IMR-90 (cell line): ENCODE data around the gene ARMH2. TPM values are rescaled to one million over a fixed set of nuclear protein-coding genes. Genes with fewer than 3 reads are reported as not detected.

Experiments used
- ATAC-seq: fragments of 200-7000 bp; cut with Tn5 transposase; 2 replicates; pipeline ENCODE4 v1.9.1; 2020; ENCODE audit warnings: low read depth, mild to moderate bottlenecking, moderate library complexity
- BruUV-seq: library from RNA; stranded (reverse); fragments of 400-500 nt; replicated peaks from 2 replicates; lab custom pipeline; 2021; lab: Mats Ljungman, UMichigan
- CTCF ChIA-PET: fragments of 300-600 bp; formaldehyde crosslinking; extraction: SDS; loops from one replicate; lab custom pipeline; 2021; ENCODE audit warnings: antibody characterized with exemption; lab: Yijun Ruan, JAX
- POLR2A ChIA-PET: fragments of 300-600 bp; sonication (Branson Sonifier 250); formaldehyde crosslinking; loops from one replicate; lab custom pipeline; 2022; ENCODE audit warnings: antibody characterized with exemption; ENCODE audit not compliant: unreplicated experiment; lab: Charles Lee
- DNase-seq: peaks from one replicate; pipeline ENCODE4 v3.0.0; 2013
- H2AFZ ChIP-seq: replicated peaks from 2 replicates; pipeline ENCODE3; 2013; ENCODE audit warnings: low read length, mild to moderate bottlenecking; ENCODE audit not compliant: poor library complexity
- H2AK5ac ChIP-seq: 2 replicates; pipeline ENCODE4 v1.6.1; 2013; ENCODE audit warnings: low read depth, low read length, inconsistent platforms
- H2AK9ac ChIP-seq: replicated peaks from 2 replicates; pipeline ENCODE3; 2013; ENCODE audit warnings: mild to moderate bottlenecking, low read depth, low read length, moderate library complexity; ENCODE audit not compliant: poor library complexity
- H2BK120ac ChIP-seq: 2 replicates; pipeline ENCODE4 v1.6.1; 2013; ENCODE audit warnings: low read depth, low read length, inconsistent platforms
- H2BK15ac ChIP-seq: 3 replicates; pipeline ENCODE4 v1.6.1; 2013; ENCODE audit warnings: low read depth, low read length, inconsistent platforms
- H2BK20ac ChIP-seq: 2 replicates; pipeline ENCODE4 v1.6.1; 2013; ENCODE audit warnings: low read depth, mild to moderate bottlenecking, inconsistent platforms, low read length, moderate library complexity
- H2BK5ac ChIP-seq: 2 replicates; pipeline ENCODE4 v1.6.1; 2013; ENCODE audit warnings: mild to moderate bottlenecking, low read depth, low read length, inconsistent platforms; ENCODE audit not compliant: poor library complexity, severe bottlenecking
- H3K14ac ChIP-seq: replicated peaks from 2 replicates; pipeline ENCODE4 v1.6.1; 2013; ENCODE audit warnings: low read depth, low read length, inconsistent platforms
- H3K18ac ChIP-seq: 2 replicates; pipeline ENCODE4 v1.6.1; 2013; ENCODE audit warnings: low read depth, low read length, control low read depth
- H3K23ac ChIP-seq: 2 replicates; pipeline ENCODE4 v1.6.1; 2013; ENCODE audit warnings: low read depth, low read length, inconsistent platforms
- H3K27ac ChIP-seq: 2 replicates; pipeline ENCODE4 v1.5.1; 2013; ENCODE audit warnings: mild to moderate bottlenecking, control low read depth, low read length; ENCODE audit not compliant: insufficient read depth
- H3K27me3 ChIP-seq: 2 replicates; pipeline ENCODE4 v1.6.1; 2013; ENCODE audit warnings: low read length; ENCODE audit not compliant: control insufficient read depth, insufficient read depth
- H3K36me3 ChIP-seq: 2 replicates; pipeline ENCODE4 v1.6.1; 2013; ENCODE audit warnings: low read length, mixed read lengths; ENCODE audit not compliant: control insufficient read depth, insufficient read depth
- H3K4ac ChIP-seq: 2 replicates; pipeline ENCODE4 v1.6.1; 2013; ENCODE audit warnings: low read depth, low read length, inconsistent platforms
- H3K4me1 ChIP-seq: 2 replicates; pipeline ENCODE4 v1.6.1; 2013; ENCODE audit warnings: low read length, mixed read lengths; ENCODE audit not compliant: control insufficient read depth, insufficient read depth
- H3K4me2 ChIP-seq: 2 replicates; pipeline ENCODE4 v1.6.1; 2013; ENCODE audit warnings: low read depth, mild to moderate bottlenecking, control low read depth, low read length, moderate library complexity
- H3K4me3 ChIP-seq: 2 replicates; pipeline ENCODE4 v1.5.1; 2013; ENCODE audit warnings: low read depth, mild to moderate bottlenecking, control low read depth, low read length, moderate library complexity; ENCODE audit not compliant: insufficient read depth
- H3K56ac ChIP-seq: 2 replicates; pipeline ENCODE4 v1.6.1; 2013; ENCODE audit warnings: low read length, inconsistent platforms; ENCODE audit not compliant: insufficient read depth; ENCODE audit errors: extremely low read depth
- H3K79me1 ChIP-seq, 2 experiments: 2 replicates each; pipeline ENCODE4 v1.6.1; 2013; ENCODE audit warnings: low read length in 2 of 2, inconsistent platforms in 1 of 2, low read depth in 1 of 2
- H3K9ac ChIP-seq: 2 replicates; pipeline ENCODE4 v1.6.1; 2013; ENCODE audit warnings: low read depth, low read length, control low read depth
- H3K9me1 ChIP-seq: 2 replicates; pipeline ENCODE4 v1.6.1; 2013; ENCODE audit warnings: low read length, inconsistent platforms; ENCODE audit not compliant: insufficient read depth
- H3K9me3 ChIP-seq: 2 replicates; pipeline ENCODE4 v1.6.1; 2013; ENCODE audit warnings: low read length; ENCODE audit not compliant: control insufficient read depth, insufficient read depth
- H4K20me1 ChIP-seq: 2 replicates; pipeline ENCODE4 v1.6.1; 2013; ENCODE audit warnings: low read length, inconsistent platforms; ENCODE audit not compliant: insufficient read depth
- H4K5ac ChIP-seq: 2 replicates; pipeline ENCODE4 v1.6.1; 2013; ENCODE audit warnings: mild to moderate bottlenecking, low read depth, low read length, control low read depth
- H4K8ac ChIP-seq, 2 experiments: 2 replicates each; pipeline ENCODE4 v1.6.1; 2013; ENCODE audit warnings: low read depth in 2 of 2, low read length in 2 of 2, control low read depth in 1 of 2, inconsistent platforms in 1 of 2
- H4K91ac ChIP-seq: 2 replicates; pipeline ENCODE4 v1.6.1; 2013; ENCODE audit warnings: low read depth, low read length, inconsistent platforms; ENCODE audit not compliant: insufficient read depth
- CHD1 ChIP-seq: IDR thresholded peaks from 2 replicates; pipeline ENCODE4 v1.6.1; 2012; ENCODE audit warnings: low read depth, low read length, improper control_type of control experiment
- FOS ChIP-seq: fragments of 150-350 bp; IDR thresholded peaks from 2 replicates; pipeline ENCODE4 v1.6.1; 2016; ENCODE audit warnings: low read depth, low read length
- POLR2A ChIP-seq: IDR thresholded peaks from 2 replicates; pipeline ENCODE4 v1.6.1; 2012; ENCODE audit warnings: mild to moderate bottlenecking, low read depth, low read length
- RAD21 ChIP-seq: IDR thresholded peaks from 2 replicates; pipeline ENCODE4 v1.6.1; 2012; ENCODE audit warnings: low read length, improper control_type of control experiment
- RCOR1 ChIP-seq: IDR thresholded peaks from 2 replicates; pipeline ENCODE4 v1.6.1; 2012; ENCODE audit warnings: mild to moderate bottlenecking, low read length, improper control_type of control experiment; ENCODE audit not compliant: insufficient replicate concordance
- WGBS, 2 experiments: methylation state at CpG; one replicate each; pipeline versions ENCODE4 v1.1.5 to v1.1.7; 2013; ENCODE audit warnings: missing lambda C conversion rate in 2 of 2; ENCODE audit not compliant: insufficient read length in 1 of 2; ENCODE audit errors: extremely low coverage in 2 of 2; 5-methylcytosine and 5-hydroxymethylcytosine counted together
- dilution Hi-C: fragments of 300-500 bp; cut with HindIII; formaldehyde crosslinking; loops from one replicate; pipeline ENCODE4 v1.14.3; 2018; ENCODE audit warnings: low sequenced_read_pairs; ENCODE audit not compliant: unreplicated experiment
- in situ Hi-C: fragments of 300-500 bp; cut with MboI; formaldehyde crosslinking; loops from 3 replicates; pipeline ENCODE4 v1.14.3; 2019; ENCODE audit warnings: low sequenced_read_pairs, inconsistent platforms, mixed read lengths
- intact Hi-C: fragments of 100-400 bp; cut with micrococcal nuclease; formaldehyde crosslinking; loops from 2 replicates; pipeline ENCODE4 v1.10.0; 2022
- polyA plus RNA-seq, 3 experiments: library from polyadenylated mRNA; depleted of rRNA; stranded (reverse); fragments of >200 nt; gene quantifications; 2 replicates each; pipeline ENCODE4 v1.2.3, GENCODE V29; 2012; ENCODE audit warnings: low replicate concordance in 1 of 3
- total RNA-seq: library from RNA; depleted of rRNA; stranded (reverse); fragments of >200 nt; gene quantifications from 2 replicates; pipeline ENCODE4 v1.2.3, GENCODE V29; 2012
- TF ChIP-seq, protein P1 (sequence below): fragments of 150-350 bp; IDR thresholded peaks from 2 replicates; pipeline ENCODE4 v1.6.1; 2016; ENCODE audit warnings: low read depth, mild to moderate bottlenecking, low read length, moderate library complexity, borderline replicate concordance

Gene ARMH2
- total and polyA plus RNA-seq, 2 of the 4 experiments (the other 2 are of a cell fraction) = not detected

DNA sequence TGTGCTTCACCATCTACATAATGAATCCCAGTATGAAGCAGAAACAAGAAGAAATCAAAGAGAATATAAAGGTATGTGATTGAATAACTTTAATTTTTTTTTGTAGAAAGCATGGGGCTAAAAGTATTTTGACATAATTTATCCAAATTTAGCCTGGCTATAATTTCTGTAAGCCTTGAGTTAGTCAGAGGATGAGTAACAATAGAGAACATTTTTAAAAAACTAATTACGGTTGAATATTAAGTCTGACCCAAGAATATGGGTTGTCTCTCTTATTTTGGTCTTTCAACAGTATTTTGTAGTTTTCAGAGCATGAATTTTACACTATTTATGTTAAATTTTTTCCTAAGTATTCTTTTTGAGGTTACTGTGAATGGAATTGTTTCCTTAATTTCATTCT is 21.5 kb downstream of the ARMH2 start:
- Histone ChIP-seq H3K4me3 (no peak overlapping the region), H3K4me1 (peaks cover 6% of the 10 kb centered on the region), H2BK5ac (peak overlapping the region; percentile 64), H3K23ac (no peak overlapping the region), H3K79me1 (peaks cover 9 to 18% of the 10 kb centered on the region in 2 experiments; a peak in 1 of 4 replicates), H3K9ac (no peak overlapping the region), H3K9me3 (no peaks in the 10 kb centered on the region), H3K36me3 (peaks cover 2% of the 10 kb centered on the region; the same call in 1 of the 2 replicates), H4K20me1 (peaks cover 11% of the 10 kb centered on the region), H2BK15ac (no peak overlapping the region), H3K4me2 (peak overlapping the region; percentile 14), H3K14ac (no peak overlapping the region), H2AK9ac (no peak overlapping the region), H2BK120ac (no peak overlapping the region), H2BK20ac (no peak overlapping the region), H3K4ac (no peak overlapping the region), H3K27ac (no peak overlapping the region), H2AFZ (no peak overlapping the region), H2AK5ac (no peak overlapping the region), H4K91ac (no peak overlapping the region), H4K8ac (no peak overlapping the region), H3K27me3 (no peaks in the 10 kb centered on the region), H3K9me1 (no peaks in the 10 kb centered on the region), H4K5ac (no peak overlapping the region), H3K18ac (no peak overlapping the region), H3K56ac (no peak overlapping the region)
- in situ Hi-C loops (no loop called here), intact Hi-C loops (loop anchor here (5.0 kb wide), 2 partner anchors 75 to 235 kb away; no protein-coding TSS in a partner anchor), dilution Hi-C loops (no loop called here)
- TF ChIP-seq POLR2A (no peak), RCOR1 (no peak), RAD21 (no peak), FOS (no peak), CHD1 (no peak)
- TF ChIP-seq, protein P1, sequence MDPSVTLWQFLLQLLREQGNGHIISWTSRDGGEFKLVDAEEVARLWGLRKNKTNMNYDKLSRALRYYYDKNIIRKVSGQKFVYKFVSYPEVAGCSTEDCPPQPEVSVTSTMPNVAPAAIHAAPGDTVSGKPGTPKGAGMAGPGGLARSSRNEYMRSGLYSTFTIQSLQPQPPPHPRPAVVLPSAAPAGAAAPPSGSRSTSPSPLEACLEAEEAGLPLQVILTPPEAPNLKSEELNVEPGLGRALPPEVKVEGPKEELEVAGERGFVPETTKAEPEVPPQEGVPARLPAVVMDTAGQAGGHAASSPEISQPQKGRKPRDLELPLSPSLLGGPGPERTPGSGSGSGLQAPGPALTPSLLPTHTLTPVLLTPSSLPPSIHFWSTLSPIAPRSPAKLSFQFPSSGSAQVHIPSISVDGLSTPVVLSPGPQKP = no peak
- no TSS peak for BruUV-seq
- ChIA-PET POLR2A (no interaction called here), CTCF (no interaction called here)
- no CpG with 5 or more reads among the region's 1 CpG for WGBS, 2 experiments
- no peak for ATAC-seq
- DNase-seq = no peak
